Loucy (cell line): ENCODE measurements around the gene GORAB.

Experiments used
- H2AFZ ChIP-seq: fragments of 200-600 bp; sonication (generic); 2 replicates; pipeline ENCODE4 v1.6.0; 2016; ENCODE audit warnings: antibody characterized with exemption, mild to moderate bottlenecking, low read length, moderate library complexity
- H3F3A ChIP-seq: fragments of 200-600 bp; 2 replicates; pipeline ENCODE4 v1.6.0; 2016; ENCODE audit warnings: antibody characterized with exemption, low read depth, mild to moderate bottlenecking
- H3K27me3 ChIP-seq: fragments of 200-600 bp; sonication (generic); 2 replicates; pipeline ENCODE4 v1.6.1; 2014; ENCODE audit warnings: low read length, mild to moderate bottlenecking; ENCODE audit not compliant: insufficient read depth, poor library complexity, severe bottlenecking
- H3K36me3 ChIP-seq: fragments of 200-600 bp; sonication (generic); 2 replicates; pipeline ENCODE4 v1.6.1; 2016; ENCODE audit warnings: low read length; ENCODE audit not compliant: insufficient read depth
- H3K4me1 ChIP-seq: fragments of 200-600 bp; sonication (generic); 2 replicates; pipeline ENCODE4 v1.5.1; 2014; ENCODE audit warnings: low read length, mild to moderate bottlenecking; ENCODE audit not compliant: insufficient read depth, poor library complexity, severe bottlenecking
- H3K4me2 ChIP-seq: fragments of 200-600 bp; sonication (generic); 2 replicates; pipeline ENCODE4 v1.6.0; 2014; ENCODE audit warnings: antibody characterized with exemption, low read length, low read depth, mild to moderate bottlenecking; ENCODE audit not compliant: poor library complexity, severe bottlenecking
- H3K4me3 ChIP-seq: fragments of 200-600 bp; sonication (generic); 2 replicates; pipeline ENCODE4 v1.5.1; 2014; ENCODE audit warnings: low read length, mild to moderate bottlenecking, mixed read lengths; ENCODE audit not compliant: poor library complexity, severe bottlenecking
- H3K79me2 ChIP-seq: fragments of 200-600 bp; sonication (generic); 2 replicates; pipeline ENCODE4 v1.6.1; 2014; ENCODE audit warnings: low read length; ENCODE audit not compliant: insufficient read depth
- H3K9ac ChIP-seq: fragments of 200-600 bp; sonication (generic); 2 replicates; pipeline ENCODE4 v1.6.0; 2014; ENCODE audit warnings: mild to moderate bottlenecking, low read depth, low read length, moderate library complexity; ENCODE audit not compliant: poor library complexity, severe bottlenecking
- H3K9me2 ChIP-seq: fragments of 200-600 bp; sonication (generic); replicated peaks from 2 replicates; pipeline ENCODE4 v1.6.1; 2016; ENCODE audit warnings: low read depth, low read length, mixed read lengths
- H3K9me3 ChIP-seq: fragments of 200-600 bp; sonication (generic); 2 replicates; pipeline ENCODE4 v1.6.1; 2014; ENCODE audit warnings: mild to moderate bottlenecking, antibody characterized with exemption, low read length, low read depth; ENCODE audit not compliant: insufficient read depth
- H4K20me1 ChIP-seq: fragments of 200-600 bp; sonication (generic); 2 replicates; pipeline ENCODE4 v1.6.0; 2014; ENCODE audit warnings: antibody characterized with exemption, low read length, mild to moderate bottlenecking; ENCODE audit not compliant: insufficient read depth, poor library complexity, severe bottlenecking
- CTCF ChIP-seq: fragments of 200-600 bp; sonication (generic); conservative IDR thresholded peaks from 2 replicates; pipeline ENCODE4 v1.5.1; 2014; ENCODE audit warnings: mild to moderate bottlenecking, antibody characterized with exemption, low read length
- EZH2phosphoT487 ChIP-seq: fragments of 200-600 bp; IDR thresholded peaks from 2 replicates; pipeline ENCODE4 v1.6.1; 2018; ENCODE audit warnings: antibody characterized with exemption, mild to moderate bottlenecking, moderate library complexity, borderline replicate concordance

GORAB gene

GRCh38 chr1:170498876-170499275 lies 33.1 kb upstream of the GORAB start:
- Histone ChIP-seq H2AFZ (no peak overlapping the region), H3K36me3 (no peaks in the 10 kb centered on the region), H4K20me1 (no peaks in the 10 kb centered on the region), H3F3A (peaks cover 2% of the 10 kb centered on the region), H3K27me3 (no peaks in the 10 kb centered on the region), H3K4me3 (no peak overlapping the region), H3K4me2 (no peak overlapping the region), H3K4me1 (peaks cover 27% of the 10 kb centered on the region), H3K9ac (no peak overlapping the region), H3K9me3 (no peaks in the 10 kb centered on the region), H3K79me2 (no peaks in the 10 kb centered on the region), H3K9me2 (no peaks in the 10 kb centered on the region)
- TF ChIP-seq EZH2phosphoT487 (no peak), CTCF (no peak)

- Histone ChIP-seq H2AFZ (no peak overlapping the region), H3K9me3 (no peaks in the 10 kb centered on the region), H3K9ac (no peak overlapping the region), H3K9me2 (no peaks in the 10 kb centered on the region), H3F3A (no peaks in the 10 kb centered on the region), H3K4me3 (no peak overlapping the region), H3K36me3 (no peaks in the 10 kb centered on the region), H3K4me2 (no peak overlapping the region), H3K79me2 (no peaks in the 10 kb centered on the region), H3K4me1 (no peaks in the 10 kb centered on the region), H4K20me1 (no peaks in the 10 kb centered on the region), H3K27me3 (no peaks in the 10 kb centered on the region)
- TF ChIP-seq EZH2phosphoT487 (no peak), CTCF (no peak)
Measured at GRCh38 chr1:170503665-170504064, 28.3 kb upstream of the GORAB start.

GRCh38 chr1:170510163-170510562 lies 21.8 kb upstream of the GORAB start:
- H3F3A ChIP-seq: no peaks in the 10 kb centered on the region
- H3K4me1 ChIP-seq: peaks cover 9% of the 10 kb centered on the region
- no peak overlapping the region for H3K9ac ChIP-seq
- no peak overlapping the region for H2AFZ ChIP-seq
- no peak overlapping the region for H3K4me3 ChIP-seq
- H3K36me3 ChIP-seq: no peaks in the 10 kb centered on the region
- H3K27me3 ChIP-seq: no peaks in the 10 kb centered on the region
- no peaks in the 10 kb centered on the region for H3K9me2 ChIP-seq
- TF ChIP-seq EZH2phosphoT487: no peak
- TF ChIP-seq CTCF: no peak
- no peaks in the 10 kb centered on the region for H3K9me3 ChIP-seq
- no peaks in the 10 kb centered on the region for H3K79me2 ChIP-seq
- no peaks in the 10 kb centered on the region for H4K20me1 ChIP-seq
- no peak overlapping the region for H3K4me2 ChIP-seq
